Measurements from ENCODE around the gene FGFR2. TPM values are rescaled to one million over a fixed set of nuclear protein-coding genes. Genes with fewer than 3 reads are reported as not detected.

The FGFR2 gene
- total and polyA plus RNA-seq, 2 donors (not counting 3 experiments of a cell fraction or from before 2014, with no cell fraction given), result 0.06 TPM; not detected in 1

DNA sequence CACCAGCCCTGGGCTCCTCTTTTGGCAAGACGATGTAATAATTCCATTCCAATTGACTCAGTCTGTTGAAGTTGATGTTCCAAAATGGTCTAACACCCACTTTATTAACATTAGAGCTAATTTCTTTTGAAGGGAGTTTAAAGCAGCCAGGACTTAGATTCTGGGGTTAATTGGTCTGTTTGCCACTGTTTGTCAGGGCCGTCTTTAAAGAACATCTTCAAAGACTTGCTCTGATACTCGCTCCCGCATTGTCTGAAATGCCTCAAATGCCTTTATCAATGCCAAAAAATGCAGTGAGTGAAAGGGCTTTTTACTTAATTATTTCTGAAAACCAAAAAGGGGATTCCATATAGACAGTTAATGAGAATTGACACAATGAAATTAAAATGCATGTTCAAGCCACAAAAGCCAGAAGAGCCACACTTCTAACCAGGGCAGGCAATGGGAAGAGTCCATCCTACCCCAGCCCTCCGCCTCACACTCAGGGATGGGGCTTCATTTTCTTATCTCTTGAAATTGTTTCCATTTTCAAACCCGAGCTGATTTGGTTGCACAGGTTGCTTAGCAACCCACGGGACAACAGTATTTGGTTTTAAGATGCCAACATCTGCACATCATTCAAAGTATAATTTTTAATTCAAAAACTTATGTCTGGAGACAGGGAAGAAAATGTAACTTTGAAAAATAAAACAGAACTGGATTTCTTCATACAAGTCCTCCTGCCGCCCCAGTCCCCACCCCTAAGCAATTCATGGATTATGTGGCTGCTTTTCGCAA is 163.0 kb downstream of the FGFR2 start:
- Histone ChIP-seq H4K20me1 (replicated peaks; ENCODE audit: control insufficient read depth, extremely low read depth, insufficient read depth, low read length) (no peaks in the 10 kb centered on the region), H3K4me2 (ENCODE audit: insufficient read depth, low read length) (no peak overlapping the region), H3K27ac (ENCODE audit: insufficient read depth, low read depth, low read length) (no peak overlapping the region), H3K9ac (replicated peaks; ENCODE audit: extremely low read depth, insufficient read depth, low read length) (no peak overlapping the region), H3K79me2 (ENCODE audit: control insufficient read depth, insufficient read depth, low read length) (no peaks in the 10 kb centered on the region), H3K4me1 (ENCODE audit: control insufficient read depth, extremely low read depth, insufficient read depth, low read length) (no peaks in the 10 kb centered on the region), H3K36me3 (ENCODE audit: control insufficient read depth in 2 of 2, extremely low read depth in 1 of 2, insufficient read depth in 2 of 2, low read length in 2 of 2) (no peaks in the 10 kb centered on the region), H3K4me3 (replicated peaks in 1 of 3; ENCODE audit: insufficient read depth in 1 of 3, low read depth in 1 of 3, low read length in 3 of 3) (no peak overlapping the region), H3K9me3 (replicated peaks; ENCODE audit: control insufficient read depth, insufficient read depth, low read length) (peaks cover 3% of the 10 kb centered on the region), H3K9me1 (replicated peaks; ENCODE audit: control insufficient read depth, extremely low read depth, insufficient read depth, low read length) (no peaks in the 10 kb centered on the region), H2AFZ (ENCODE audit: low read depth, low read length) (no peak overlapping the region), H3K27me3 (ENCODE audit: control insufficient read depth in 2 of 2, insufficient read depth in 2 of 2, low read length in 2 of 2) (no peaks in the 10 kb centered on the region)
- dilution Hi-C loops (cut with MboI; ENCODE audit: extremely low pct_ligation_motif_present, low sequenced_read_pairs), result no loop called here
- FAIRE-seq, result no peak
- intact Hi-C loops (cut with micrococcal nuclease), result no loop called here
- no peak for DNase-seq (ENCODE audit: low read depth, low spot score)
- CTCF ChIA-PET, result no interaction called here
- POLR2A ChIA-PET, result no interaction called here
- BruUV-seq (replicated peaks), result no TSS peak
- no peak for TF ChIP-seq MYC (IDR thresholded peaks at IDR 0.05; ENCODE audit: low read depth, low read length)
- no peak for TF ChIP-seq EZH2 (IDR thresholded peaks at IDR 0.05; ENCODE audit: borderline replicate concordance, low read depth, low read length, severe bottlenecking)
- TF ChIP-seq POLR2AphosphoS5 (IDR thresholded peaks at IDR 0.05; ENCODE audit: insufficient read depth, low read depth, low read length), result no peak
- TF ChIP-seq POLR2A (IDR thresholded peaks at IDR 0.05; ENCODE audit: low read depth, low read length), result no peak
- TF ChIP-seq, protein P1, sequence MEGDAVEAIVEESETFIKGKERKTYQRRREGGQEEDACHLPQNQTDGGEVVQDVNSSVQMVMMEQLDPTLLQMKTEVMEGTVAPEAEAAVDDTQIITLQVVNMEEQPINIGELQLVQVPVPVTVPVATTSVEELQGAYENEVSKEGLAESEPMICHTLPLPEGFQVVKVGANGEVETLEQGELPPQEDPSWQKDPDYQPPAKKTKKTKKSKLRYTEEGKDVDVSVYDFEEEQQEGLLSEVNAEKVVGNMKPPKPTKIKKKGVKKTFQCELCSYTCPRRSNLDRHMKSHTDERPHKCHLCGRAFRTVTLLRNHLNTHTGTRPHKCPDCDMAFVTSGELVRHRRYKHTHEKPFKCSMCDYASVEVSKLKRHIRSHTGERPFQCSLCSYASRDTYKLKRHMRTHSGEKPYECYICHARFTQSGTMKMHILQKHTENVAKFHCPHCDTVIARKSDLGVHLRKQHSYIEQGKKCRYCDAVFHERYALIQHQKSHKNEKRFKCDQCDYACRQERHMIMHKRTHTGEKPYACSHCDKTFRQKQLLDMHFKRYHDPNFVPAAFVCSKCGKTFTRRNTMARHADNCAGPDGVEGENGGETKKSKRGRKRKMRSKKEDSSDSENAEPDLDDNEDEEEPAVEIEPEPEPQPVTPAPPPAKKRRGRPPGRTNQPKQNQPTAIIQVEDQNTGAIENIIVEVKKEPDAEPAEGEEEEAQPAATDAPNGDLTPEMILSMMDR (IDR thresholded peaks at IDR 0.05; ENCODE audit: extremely low read depth in 1 of 2, insufficient read depth in 1 of 2, low read depth in 1 of 2, low read length in 2 of 2), result no peak
- no peak for TF ChIP-seq GATA2 (IDR thresholded peaks at IDR 0.05; ENCODE audit: insufficient read depth, insufficient read length, low read depth, low read length)
- TF ChIP-seq, protein P2, sequence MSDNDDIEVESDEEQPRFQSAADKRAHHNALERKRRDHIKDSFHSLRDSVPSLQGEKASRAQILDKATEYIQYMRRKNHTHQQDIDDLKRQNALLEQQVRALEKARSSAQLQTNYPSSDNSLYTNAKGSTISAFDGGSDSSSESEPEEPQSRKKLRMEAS (IDR thresholded peaks at IDR 0.05; ENCODE audit: insufficient read depth, insufficient read length), result no peak
- TF ChIP-seq JUN (IDR thresholded peaks at IDR 0.05; ENCODE audit: borderline replicate concordance, insufficient read depth, insufficient read length, low read depth), result no peak
- TF ChIP-seq FOS (IDR thresholded peaks at IDR 0.05; ENCODE audit: borderline replicate concordance, insufficient read depth, low read length), result no peak
